Measurements from ENCODE around the gene RPLP1. TPM values are rescaled to one million over a fixed set of nuclear protein-coding genes. Genes with fewer than 3 reads are reported as not detected.
A peak's percentile ranks its signal among the peaks of the same experiment; 100 is the strongest.

Gene RPLP1
- total RNA-seq, 6 experiments from 2014 or later: 164 to 536 (median 471) TPM

- intact Hi-C loops (cut with DNase I): no loop called here
- H3K4me1 ChIP-seq: no peaks in the 10 kb centered on the region
- no peak for ATAC-seq
- H3K27me3 ChIP-seq: no peaks in the 10 kb centered on the region
- WGBS (ENCODE audit: insufficient coverage, low coverage, low lambda C conversion rate, missing lambda C conversion rate): 78% methylated on average over 3 of the region's 3 CpGs
- TF ChIP-seq POLR2A (IDR thresholded peaks at IDR 0.05): no peak
- TF ChIP-seq CTCF (IDR thresholded peaks at IDR 0.05): no peak
- H3K9me3 ChIP-seq: no peaks in the 10 kb centered on the region
- H3K36me3 ChIP-seq: no peaks in the 10 kb centered on the region
- H3K27ac ChIP-seq: no peak overlapping the region
- H3K4me3 ChIP-seq: no peak overlapping the region
- peak in 1 of 3 donors; percentile 22 for DNase-seq
Observed at GRCh38 chr15:69480932-69481331, 28.3 kb downstream of the RPLP1 start.

- Histone ChIP-seq H3K27ac (no peak overlapping the region), H3K27me3 (no peaks in the 10 kb centered on the region), H3K9me3 (no peaks in the 10 kb centered on the region), H3K4me3 (no peak overlapping the region), H3K4me1 (no peaks in the 10 kb centered on the region), H3K36me3 (no peaks in the 10 kb centered on the region)
- ATAC-seq: peak in 2 of 4 donors; percentile 11 to 42
- intact Hi-C loops (cut with DNase I): no loop called here
- 56% methylated on average over 3 of the region's 4 CpGs for WGBS (ENCODE audit: insufficient coverage, low coverage, low lambda C conversion rate, missing lambda C conversion rate)
- peak in 1 of 3 donors; percentile 23 for DNase-seq
- TF ChIP-seq CTCF (IDR thresholded peaks at IDR 0.05) (no peak), POLR2A (IDR thresholded peaks at IDR 0.05) (no peak)
Observed at GRCh38 chr15:69482686-69483256, 30.2 kb downstream of the RPLP1 start.

GRCh38 chr15:69484837-69485236 lies 32.2 kb downstream of the RPLP1 start:
- Histone ChIP-seq H3K36me3 (no peaks in the 10 kb centered on the region), H3K27ac (no peak overlapping the region), H3K9me3 (no peaks in the 10 kb centered on the region), H3K4me1 (no peaks in the 10 kb centered on the region), H3K4me3 (no peak overlapping the region), H3K27me3 (no peaks in the 10 kb centered on the region)
- DNase-seq (peak in 1 of 3 donors; percentile 38), ATAC-seq (no peak)
- intact Hi-C loops (cut with DNase I): no loop called here
- WGBS (ENCODE audit: insufficient coverage, low coverage, low lambda C conversion rate, missing lambda C conversion rate): 55% methylated on average over 5 of the region's 6 CpGs
- TF ChIP-seq POLR2A (IDR thresholded peaks at IDR 0.05) (no peak), CTCF (IDR thresholded peaks at IDR 0.05) (no peak)

- Histone ChIP-seq H3K4me3 (no peak overlapping the region), H3K27ac (no peak overlapping the region), H3K4me1 (peaks cover 0 to 3% (median 0%) of the 10 kb centered on the region in 4 donors), H3K36me3 (no peaks in the 10 kb centered on the region), H3K9me3 (no peaks in the 10 kb centered on the region), H3K27me3 (no peaks in the 10 kb centered on the region)
- TF ChIP-seq POLR2A (IDR thresholded peaks at IDR 0.05): no peak
- TF ChIP-seq CTCF (IDR thresholded peaks at IDR 0.05): no peak
- 58% methylated on average over 2 of the region's 3 CpGs for WGBS (ENCODE audit: insufficient coverage, low coverage, low lambda C conversion rate, missing lambda C conversion rate)
- no peak for DNase-seq
- ATAC-seq: no peak
- intact Hi-C loops (cut with DNase I): no loop called here
Observed at GRCh38 chr15:69486481-69487110, 34.0 kb downstream of the RPLP1 start.
